Adrenal gland (tissue), 5 donors: ENCODE measurements around the gene C9orf78.

ENCODE experiments used
- POLR2A ChIP-seq, 2 donors: fragments of 450-650 bp; IDR thresholded peaks; one replicate each; pipeline ENCODE4 v1.6.1; 2017; ENCODE audit warnings: antibody characterized with exemption in 2 of 2, mild to moderate bottlenecking in 2 of 2, moderate library complexity in 1 of 2
- TF ChIP-seq, protein P1 (sequence below), 6 experiments: fragments of 450-650 bp in 4 of 6; fragments of 200-600 bp in 2 of 6; sonication (generic) in 1 of 6; IDR thresholded peaks; 1 replicate in 5 of 6; 2 replicates in 1 of 6; pipeline versions ENCODE4 v1.5.1 to v1.8.0; 2016 to 2021; ENCODE audit warnings: antibody characterized with exemption in 6 of 6, mild to moderate bottlenecking in 2 of 6, moderate library complexity in 1 of 6
- donor health status: DM: no; HTN: no; CAD: no.

DNA sequence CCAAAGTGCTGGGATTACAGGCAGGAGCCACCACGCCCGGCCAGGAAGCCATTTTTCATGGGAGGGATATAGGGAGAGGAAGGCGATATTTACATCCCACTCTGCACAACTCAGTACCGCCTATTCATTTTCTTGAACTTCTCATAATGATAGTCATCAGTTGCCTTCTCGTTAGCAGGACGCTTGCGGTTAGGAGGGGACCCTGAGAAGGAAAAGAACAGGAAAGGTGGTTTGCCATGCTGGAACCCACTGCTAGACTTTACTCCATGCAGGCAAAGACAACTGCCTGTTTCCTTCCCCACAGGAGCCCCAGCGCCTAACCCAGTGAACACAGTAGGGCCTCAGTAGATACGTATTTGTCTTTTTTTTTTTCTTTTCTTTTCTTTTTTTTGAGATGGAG is 7.0 kb downstream of the C9orf78 start:
- TF ChIP-seq, protein P1, sequence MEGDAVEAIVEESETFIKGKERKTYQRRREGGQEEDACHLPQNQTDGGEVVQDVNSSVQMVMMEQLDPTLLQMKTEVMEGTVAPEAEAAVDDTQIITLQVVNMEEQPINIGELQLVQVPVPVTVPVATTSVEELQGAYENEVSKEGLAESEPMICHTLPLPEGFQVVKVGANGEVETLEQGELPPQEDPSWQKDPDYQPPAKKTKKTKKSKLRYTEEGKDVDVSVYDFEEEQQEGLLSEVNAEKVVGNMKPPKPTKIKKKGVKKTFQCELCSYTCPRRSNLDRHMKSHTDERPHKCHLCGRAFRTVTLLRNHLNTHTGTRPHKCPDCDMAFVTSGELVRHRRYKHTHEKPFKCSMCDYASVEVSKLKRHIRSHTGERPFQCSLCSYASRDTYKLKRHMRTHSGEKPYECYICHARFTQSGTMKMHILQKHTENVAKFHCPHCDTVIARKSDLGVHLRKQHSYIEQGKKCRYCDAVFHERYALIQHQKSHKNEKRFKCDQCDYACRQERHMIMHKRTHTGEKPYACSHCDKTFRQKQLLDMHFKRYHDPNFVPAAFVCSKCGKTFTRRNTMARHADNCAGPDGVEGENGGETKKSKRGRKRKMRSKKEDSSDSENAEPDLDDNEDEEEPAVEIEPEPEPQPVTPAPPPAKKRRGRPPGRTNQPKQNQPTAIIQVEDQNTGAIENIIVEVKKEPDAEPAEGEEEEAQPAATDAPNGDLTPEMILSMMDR (IDR thresholded peaks at IDR 0.05), result no peak
- TF ChIP-seq POLR2A (IDR thresholded peaks at IDR 0.05), result no peak
